GM18519 (cell line): ENCODE data around the gene CDH20.

Experiments used
- ATAC-seq: cut with Tn5 transposase; IDR thresholded peaks from one replicate; pipeline ENCODE4 v1.9.1; 2021; ENCODE audit warnings: mild to moderate bottlenecking, moderate library complexity; ENCODE audit not compliant: unreplicated experiment, low FRiP score

The CDH20 gene

DNA sequence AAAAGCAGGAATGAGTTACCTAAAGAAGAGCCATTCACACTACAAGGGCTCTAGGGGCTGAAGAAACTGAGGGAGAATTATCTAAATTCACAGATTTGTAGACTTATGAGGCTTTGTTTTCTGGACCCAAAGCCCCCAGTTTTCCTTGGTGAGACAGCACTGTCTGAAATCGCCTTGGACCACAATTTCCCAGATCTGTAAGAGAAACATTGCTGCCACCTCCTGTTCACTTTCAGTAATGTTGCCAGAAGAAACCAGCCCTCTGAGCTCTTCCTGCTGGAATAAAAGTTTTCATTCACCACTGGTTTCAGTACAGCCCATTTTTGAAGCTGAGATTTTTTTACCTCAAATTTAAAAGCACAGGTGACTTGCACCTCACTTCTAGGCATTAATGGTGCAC lies 169.2 kb downstream of the CDH20 start:
- ATAC-seq, result no peak

GRCh38 chr18:61503688-61504087 lies 170.5 kb downstream of the CDH20 start:
- ATAC-seq, result no peak

- ATAC-seq, result no peak
Observed at GRCh38 chr18:61528961-61529360, 195.7 kb downstream of the CDH20 start.

DNA sequence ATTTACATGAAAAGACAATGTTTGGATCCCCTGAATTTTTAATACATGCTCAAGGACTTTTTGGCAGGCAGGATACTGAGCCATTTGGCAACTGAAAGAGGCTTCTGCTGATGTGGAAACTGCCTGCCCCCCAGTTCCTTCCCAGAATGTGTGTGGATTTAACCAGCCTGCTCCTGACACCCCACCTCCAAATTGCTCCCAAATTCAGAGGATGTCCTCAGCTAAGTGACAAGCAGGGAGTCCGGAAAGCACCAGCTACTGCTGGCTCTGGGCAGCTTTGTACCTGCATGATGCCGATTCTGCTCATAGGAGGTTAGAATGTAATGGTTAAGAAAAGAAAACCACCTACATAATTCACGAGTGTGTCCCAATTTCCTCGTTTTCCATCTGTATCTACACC lies 197.5 kb downstream of the CDH20 start:
- ATAC-seq, result no peak

GRCh38 chr18:61531182-61531581 lies 198.0 kb downstream of the CDH20 start:
- ATAC-seq, result no peak

DNA sequence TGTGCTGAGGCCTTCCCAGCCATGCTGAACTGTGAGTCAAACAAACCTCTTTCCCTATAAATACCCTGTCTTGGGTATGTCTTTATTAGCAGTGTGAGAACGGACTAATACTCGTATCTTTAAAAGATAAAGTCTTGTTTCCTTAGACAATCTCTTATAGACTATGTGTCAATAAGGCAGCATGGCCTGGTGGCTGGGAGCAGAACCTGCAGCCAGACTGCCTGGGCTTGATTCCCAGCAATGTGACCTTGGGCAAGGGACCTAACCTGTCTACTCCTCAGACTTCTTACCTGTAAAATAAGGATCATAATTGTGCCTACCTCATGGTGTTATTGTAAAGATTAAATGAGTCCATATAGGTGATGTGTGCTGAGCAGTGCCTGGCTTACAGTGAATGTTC lies 198.7 kb downstream of the CDH20 start:
- ATAC-seq, result no peak

GRCh38 chr18:61535401-61535800 lies 202.2 kb downstream of the CDH20 start:
- no peak for ATAC-seq

DNA sequence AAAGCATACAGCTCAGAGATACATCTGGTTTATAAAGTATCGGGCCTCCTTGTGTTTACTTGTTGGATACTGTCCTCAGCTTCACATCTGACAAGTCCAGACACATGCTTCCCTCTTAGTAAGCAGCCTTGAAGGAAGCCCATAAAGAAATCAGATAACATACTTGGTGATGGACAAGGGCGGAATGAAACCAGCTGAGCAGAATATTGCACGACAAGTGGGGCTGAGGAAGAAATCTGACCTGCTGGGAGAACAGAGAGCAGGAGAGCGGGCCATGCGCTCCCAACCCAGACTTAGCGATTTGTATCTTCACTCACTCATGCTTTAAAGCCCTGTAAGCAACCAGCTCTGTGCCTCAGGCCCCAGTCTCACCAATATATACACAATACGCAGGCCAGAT lies 208.4 kb downstream of the CDH20 start:
- no peak for ATAC-seq

GRCh38 chr18:61542596-61542995 lies 209.4 kb downstream of the CDH20 start:
- no peak for ATAC-seq

GRCh38 chr18:61543518-61543917 lies 210.3 kb downstream of the CDH20 start:
- ATAC-seq, result no peak

- ATAC-seq, result no peak
Observed at GRCh38 chr18:61544178-61544577, 210.9 kb downstream of the CDH20 start.

- no peak for ATAC-seq
Observed at GRCh38 chr18:61545281-61546245, 212.3 kb downstream of the CDH20 start.

DNA sequence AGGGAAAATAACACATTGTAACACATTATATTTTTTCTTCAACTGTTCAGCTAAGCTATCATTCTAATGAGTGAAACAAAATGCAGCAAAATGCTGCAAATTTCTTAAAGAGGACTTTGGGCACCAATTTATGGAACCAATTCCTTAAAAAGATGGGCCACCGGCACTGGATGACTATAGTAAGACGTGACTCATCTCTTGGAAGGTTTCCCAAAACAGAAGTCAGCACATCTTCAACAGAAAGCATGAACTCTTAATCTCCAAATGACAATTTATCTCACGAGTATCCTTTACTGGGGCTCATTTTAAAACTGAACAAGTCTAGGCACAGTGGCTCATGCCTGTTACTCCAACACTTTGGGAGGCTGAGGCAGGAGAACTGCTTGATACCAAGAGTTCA lies 213.4 kb downstream of the CDH20 start:
- ATAC-seq, result no peak

GRCh38 chr18:61549416-61549815 lies 216.2 kb downstream of the CDH20 start:
- ATAC-seq, result no peak

DNA sequence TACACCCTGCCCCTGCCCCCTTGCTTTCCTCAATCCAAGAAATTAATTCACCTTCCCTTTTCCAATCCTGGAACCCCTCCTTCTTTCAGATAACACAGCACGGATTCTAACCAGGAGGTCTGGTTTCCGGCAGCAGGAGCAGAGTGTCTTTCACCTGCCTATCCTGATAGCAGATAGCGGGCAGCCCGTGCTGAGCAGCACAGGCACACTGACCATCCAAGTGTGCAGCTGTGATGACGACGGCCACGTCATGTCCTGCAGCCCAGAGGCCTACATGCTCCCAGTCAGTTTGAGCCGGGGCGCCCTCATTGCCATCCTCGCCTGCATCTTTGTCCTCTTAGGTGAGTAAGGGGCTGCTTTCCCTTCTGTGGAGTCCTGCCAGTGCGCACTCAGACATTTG lies 216.7 kb downstream of the CDH20 start:
- ATAC-seq, result no peak

DNA sequence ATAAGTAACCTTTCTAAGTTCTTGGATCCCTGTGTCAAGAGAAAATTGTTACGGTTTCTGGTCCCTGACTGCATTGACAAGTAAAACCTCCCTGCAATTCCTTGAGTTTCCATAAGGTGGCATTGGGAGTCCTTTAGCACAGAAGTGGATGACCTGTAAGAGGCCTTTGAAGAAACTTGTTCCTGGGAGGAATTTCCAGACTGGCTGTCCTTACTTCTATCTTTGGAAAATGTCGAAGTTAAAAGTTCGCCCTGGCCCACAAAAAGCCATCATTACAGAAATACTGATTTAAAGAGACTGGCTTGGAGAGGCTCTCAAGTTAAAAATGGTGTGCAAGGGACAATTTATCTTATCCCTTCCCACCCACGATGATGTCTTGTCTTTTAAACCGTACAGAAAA lies 218.4 kb downstream of the CDH20 start:
- peak; percentile 81 for ATAC-seq

DNA sequence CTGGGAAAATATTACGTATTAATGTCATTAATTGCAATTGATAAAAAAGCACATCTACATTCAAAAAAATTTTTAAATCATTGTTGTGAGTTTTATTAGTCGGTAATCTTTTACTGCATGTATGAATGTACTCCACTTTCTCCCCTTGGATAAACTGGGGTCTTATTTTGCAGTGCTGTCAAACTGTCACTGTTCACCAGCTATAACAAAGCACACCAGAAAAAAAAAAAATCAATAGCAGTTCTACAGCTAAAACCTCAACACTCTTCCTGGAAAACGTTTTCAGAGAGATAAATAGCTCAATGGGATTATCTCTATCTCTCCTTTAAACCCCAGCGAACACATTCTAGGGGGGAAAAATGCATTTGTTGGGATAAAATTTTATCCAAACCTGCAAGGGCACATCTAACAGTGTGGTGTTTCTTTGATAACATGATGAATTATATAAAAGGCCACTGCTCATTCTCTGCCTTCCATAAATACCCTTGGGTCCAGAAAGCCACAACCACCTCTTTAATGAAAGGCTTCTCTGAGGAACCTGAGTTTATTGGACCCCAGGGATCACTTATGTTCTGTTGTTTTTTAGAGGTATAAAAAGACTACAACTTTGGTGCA lies 219.9 kb downstream of the CDH20 start:
- ATAC-seq, result no peak

- no peak for ATAC-seq
Observed at GRCh38 chr18:61554117-61554776, 221.0 kb downstream of the CDH20 start.

DNA sequence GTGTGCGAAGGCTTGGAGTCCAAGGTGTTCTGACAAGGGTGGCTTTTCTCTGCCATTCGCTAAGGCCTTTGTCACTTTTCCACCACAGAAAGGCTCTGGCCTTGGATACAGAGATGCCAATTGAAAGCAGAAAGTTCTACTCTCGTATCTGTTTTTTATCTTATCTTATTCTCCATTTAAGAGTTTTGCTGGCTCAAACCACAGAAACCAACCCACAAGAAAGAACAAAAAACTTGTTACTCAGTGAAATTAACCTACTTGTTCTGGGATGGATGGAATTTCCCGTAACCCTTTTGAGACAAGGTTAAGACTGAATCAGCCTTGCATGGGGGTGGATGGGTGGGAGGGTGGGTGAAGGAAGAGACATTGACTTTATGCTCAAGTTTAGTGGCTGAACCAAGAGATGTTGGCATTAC lies 221.7 kb downstream of the CDH20 start:
- no peak for ATAC-seq

DNA sequence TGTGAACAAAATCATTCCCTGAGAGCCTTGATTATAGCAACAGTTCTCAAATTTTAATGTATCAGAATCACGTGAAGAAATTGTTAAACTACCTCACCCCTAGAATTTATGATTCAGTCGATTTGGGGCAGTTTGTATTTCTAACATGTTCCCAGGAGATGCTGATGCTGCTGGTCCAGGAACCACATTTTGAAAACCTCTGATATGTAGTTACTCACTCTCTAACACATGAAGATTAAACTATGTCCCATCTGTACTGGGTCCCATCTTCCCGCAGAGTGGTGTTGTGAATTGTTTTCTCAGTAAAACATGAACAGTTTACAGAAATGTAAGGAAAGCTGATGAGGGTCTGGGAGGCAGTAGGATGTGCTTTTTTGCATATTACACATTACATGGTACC lies 223.1 kb downstream of the CDH20 start:
- ATAC-seq, result no peak

GRCh38 chr18:61556862-61557261 lies 223.6 kb downstream of the CDH20 start:
- ATAC-seq, result no peak
